LNCaP clone FGC (cell line): Measurements from ENCODE around the gene RHOF.

Experiments
- DNase-seq: peaks from one replicate; pipeline ENCODE4 v3.0.0-alpha.2; 2011; ENCODE audit warnings: low read depth
- H3K4me3 ChIP-seq: 2 replicates; pipeline ENCODE4 v1.5.1; 2011; ENCODE audit warnings: mild to moderate bottlenecking, low read depth, low read length, control low read depth
- CTCF ChIP-seq: IDR thresholded peaks from 2 replicates; pipeline ENCODE4 v1.5.1; 2012; ENCODE audit warnings: mild to moderate bottlenecking; ENCODE audit not compliant: control insufficient read depth, insufficient read depth; ENCODE audit errors: extremely low read depth

The RHOF gene

GRCh38 chr12:121803861-121804416 lies 10.5 kb upstream of the RHOF start, which contains the start of gene SETD1B:
Gene SETD1B, plus strand, starts transcription at chr12:121804009. Its CDS starts 729 bp downstream, at chr12:121804738.
- DNase-seq, result no peak
- no peak for TF ChIP-seq CTCF

GRCh38 chr12:121802843-121803698 lies 9.6 kb upstream of the RHOF start:
- no peak for TF ChIP-seq CTCF
- peak; percentile 70 for DNase-seq
- H3K4me3 ChIP-seq, result peak overlapping the region; percentile 62

More at GRCh38 chr12:121803861-121804416, 10.5 kb upstream of the RHOF start, which contains the start of gene SETD1B:
- H3K4me3 ChIP-seq, result peak within 1 kb of the TSS; percentile 62

GRCh38 chr12:121802485-121802842 lies 9.0 kb upstream of the RHOF start:
- no peak for TF ChIP-seq CTCF
- peak overlapping the region; percentile 62 for H3K4me3 ChIP-seq
- DNase-seq, result no peak

- peak overlapping the region; percentile 62 for H3K4me3 ChIP-seq
- no peak for DNase-seq
- no peak for TF ChIP-seq CTCF
These were observed 8.4 kb upstream of the RHOF start for GRCh38 chr12:121801595-121802484.

- DNase-seq, result peak; percentile 63
- TF ChIP-seq CTCF, result no peak
These were observed 7.5 kb upstream of the RHOF start for GRCh38 chr12:121800694-121801594.

More at GRCh38 chr12:121800694-121801594, 7.5 kb upstream of the RHOF start:
- H3K4me3 ChIP-seq, result peak overlapping the region; percentile 62
